T-helper 1 cell treated with Interleukin-12 subunit alpha and Interleukin-12 subunit beta and Interleukin-4 antibody, amounts not matched to agents 30 ng/mL and 1 ng/mL, for 36 hours (primary cell): ENCODE measurements around the gene GSE1. TPM values are rescaled to one million over a fixed set of nuclear protein-coding genes. Genes with fewer than 3 reads are reported as not detected.

Source experiments
- intact Hi-C: fragments of 100-400 bp; cut with micrococcal nuclease; formaldehyde crosslinking; loops from one replicate; pipeline ENCODE4 v1.15.1; 2024
- total RNA-seq: library from RNA; stranded (reverse); gene quantifications from 2 replicates; pipeline ENCODE4 v1.2.3, GENCODE V29; 2022

Gene GSE1
- total RNA-seq, 1 donor from 2014 or later = 30.2 TPM

DNA sequence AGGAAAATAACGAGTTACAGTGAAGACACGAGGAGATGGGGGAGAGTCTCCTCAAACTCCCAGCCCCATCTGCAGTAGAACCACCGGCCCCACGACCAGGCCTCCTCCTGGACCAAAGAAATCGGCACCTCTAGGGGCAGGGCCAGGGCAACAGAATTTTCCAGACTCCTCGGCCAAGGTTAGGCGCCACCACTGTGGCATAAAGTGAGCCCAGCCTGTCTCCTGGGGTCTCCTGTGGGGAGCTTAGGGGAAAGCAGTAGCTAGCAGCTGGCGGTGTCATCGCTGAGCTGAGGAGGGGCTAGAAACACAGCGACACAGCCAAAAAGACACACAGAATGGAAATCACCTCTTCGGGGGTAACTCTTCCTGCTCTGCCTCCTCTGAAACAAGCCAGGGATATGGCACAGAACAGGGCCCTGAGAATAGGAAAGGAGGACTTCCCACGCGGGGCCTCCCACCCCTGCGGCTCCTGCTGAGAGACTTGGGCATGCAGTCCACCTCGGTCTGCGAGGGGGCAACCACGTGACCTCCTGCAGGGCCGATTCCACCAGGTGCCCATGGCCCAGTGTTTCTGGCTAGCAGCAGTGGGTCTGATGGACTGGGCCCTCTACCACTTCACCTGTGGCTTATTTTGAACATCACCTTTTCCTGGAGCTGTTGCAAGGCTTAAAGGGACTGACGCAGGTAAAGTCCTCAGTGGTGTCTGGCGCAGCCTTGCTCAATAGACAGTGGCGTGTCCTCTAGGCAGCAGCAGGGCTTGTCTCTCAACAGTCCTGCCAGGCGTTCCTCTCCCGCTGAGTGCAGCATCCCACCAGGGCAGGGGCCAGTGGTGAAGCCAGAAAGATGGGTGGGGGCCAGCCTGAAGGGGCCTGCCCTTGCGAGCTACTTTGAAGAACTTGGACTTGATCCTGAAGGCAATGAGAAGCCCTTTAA is 82.3 kb downstream of the GSE1 start:
- intact Hi-C loops = no loop called here

DNA sequence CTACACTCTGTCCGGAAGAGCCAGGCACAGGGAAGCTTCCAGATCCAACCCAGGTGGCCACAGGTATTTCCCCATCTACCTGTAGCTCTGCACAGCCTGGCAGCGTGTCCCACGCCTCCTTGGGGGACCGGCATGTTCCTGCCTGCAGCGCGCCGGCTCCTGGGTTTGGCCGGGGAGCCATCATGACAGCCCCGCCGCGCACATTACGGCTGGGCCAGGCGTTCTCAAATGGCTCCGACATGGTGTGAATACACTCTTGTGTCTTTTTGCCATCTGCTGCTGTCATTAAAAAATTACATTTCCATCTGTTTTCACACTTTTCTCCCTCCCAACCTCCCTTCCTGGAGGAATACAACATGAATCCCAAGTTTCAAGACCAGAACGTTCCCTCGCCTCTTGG is 83.7 kb downstream of the GSE1 start:
- intact Hi-C loops = no loop called here

DNA sequence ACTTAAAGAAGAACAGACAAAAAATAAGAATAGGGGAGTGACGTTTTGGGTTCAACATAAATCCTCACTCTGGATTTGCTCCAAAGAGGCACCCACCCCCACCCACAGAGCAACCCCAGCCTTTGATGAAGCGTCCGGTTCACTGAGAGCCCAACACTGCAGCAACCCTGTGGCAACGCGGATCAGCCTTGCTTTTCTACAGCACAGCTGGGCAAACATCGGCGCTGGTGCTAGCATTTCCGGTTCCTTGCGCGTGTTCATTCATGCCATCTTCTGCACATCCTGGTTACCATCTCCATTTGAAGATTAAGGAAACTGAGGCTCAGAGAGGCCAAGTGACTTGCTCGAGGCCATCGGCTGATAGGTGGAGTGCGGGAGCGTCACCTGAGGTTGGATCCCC is 84.3 kb downstream of the GSE1 start:
- intact Hi-C loops = no loop called here

GRCh38 chr16:85698459-85698891 is 85.4 kb downstream of the GSE1 start:
- intact Hi-C loops = no loop called here

DNA sequence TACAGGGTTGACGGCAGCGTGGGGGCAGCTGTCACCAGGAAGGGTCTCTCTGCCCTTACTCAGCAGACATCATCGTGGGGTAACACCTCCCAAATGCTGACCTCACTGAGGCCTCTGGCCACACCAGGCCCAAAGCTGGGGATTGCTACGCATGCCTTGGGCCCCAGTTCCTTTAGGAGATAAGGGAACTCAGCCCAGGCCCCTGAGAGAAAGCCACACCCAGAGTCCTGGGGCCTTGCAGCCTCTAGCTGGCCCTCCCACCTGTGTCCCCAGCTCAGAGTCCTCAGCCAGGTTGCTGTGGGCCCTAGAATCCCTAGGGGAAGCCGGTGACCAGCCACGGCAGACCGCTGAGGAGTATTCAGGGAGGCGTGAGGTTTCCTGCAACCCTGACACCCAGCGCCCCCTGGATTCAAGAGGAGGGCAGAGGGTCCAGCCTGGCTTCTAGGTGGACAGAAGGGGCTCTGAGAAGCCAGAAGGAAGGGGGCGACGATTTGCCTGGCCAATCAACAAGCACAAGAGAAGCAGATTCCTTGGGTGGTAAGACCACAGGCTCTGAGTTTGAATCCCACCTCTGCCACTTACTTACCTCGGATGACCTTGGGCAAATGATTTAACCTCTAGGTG is 85.9 kb downstream of the GSE1 start:
- intact Hi-C loops = no loop called here

DNA sequence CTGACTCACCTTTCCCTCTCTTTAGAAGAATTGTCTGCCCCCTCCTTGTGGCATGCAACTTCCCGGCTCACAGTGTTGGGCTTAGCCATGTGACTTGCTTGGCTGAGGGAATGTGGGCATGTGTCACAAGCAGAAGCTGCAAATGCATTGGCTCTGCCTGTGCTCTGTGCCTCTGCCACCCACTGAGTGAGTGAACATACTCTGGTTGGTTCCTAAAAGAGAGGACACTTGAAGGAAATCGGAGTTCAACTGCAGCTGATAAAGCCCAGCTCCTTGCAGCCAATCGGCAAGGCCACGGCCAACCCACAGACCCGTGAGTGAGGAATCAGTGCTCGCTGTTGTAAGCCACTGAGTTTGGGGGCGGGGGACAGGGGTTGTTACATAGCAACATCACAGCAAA is 86.5 kb downstream of the GSE1 start:
- intact Hi-C loops = no loop called here

DNA sequence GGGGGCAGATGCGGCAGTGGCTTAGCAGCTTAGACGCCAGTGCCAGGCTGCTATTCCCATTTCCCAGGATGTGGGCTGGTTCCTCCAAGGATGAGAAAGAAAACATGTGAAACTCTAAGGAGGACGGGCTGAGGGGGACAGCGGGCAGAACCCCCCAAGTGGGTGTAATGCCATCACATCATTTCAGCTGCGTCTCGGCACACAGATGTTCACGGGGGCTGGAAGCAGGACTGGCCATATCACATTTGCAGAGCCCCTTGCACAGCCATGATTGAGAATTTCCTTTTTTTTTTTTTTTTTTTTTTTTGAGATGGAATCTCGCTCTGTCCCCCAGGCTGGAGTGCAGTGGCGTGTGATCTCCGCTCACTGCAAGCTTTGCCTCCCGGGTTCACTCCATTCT is 90.9 kb downstream of the GSE1 start:
- intact Hi-C loops = no loop called here

DNA sequence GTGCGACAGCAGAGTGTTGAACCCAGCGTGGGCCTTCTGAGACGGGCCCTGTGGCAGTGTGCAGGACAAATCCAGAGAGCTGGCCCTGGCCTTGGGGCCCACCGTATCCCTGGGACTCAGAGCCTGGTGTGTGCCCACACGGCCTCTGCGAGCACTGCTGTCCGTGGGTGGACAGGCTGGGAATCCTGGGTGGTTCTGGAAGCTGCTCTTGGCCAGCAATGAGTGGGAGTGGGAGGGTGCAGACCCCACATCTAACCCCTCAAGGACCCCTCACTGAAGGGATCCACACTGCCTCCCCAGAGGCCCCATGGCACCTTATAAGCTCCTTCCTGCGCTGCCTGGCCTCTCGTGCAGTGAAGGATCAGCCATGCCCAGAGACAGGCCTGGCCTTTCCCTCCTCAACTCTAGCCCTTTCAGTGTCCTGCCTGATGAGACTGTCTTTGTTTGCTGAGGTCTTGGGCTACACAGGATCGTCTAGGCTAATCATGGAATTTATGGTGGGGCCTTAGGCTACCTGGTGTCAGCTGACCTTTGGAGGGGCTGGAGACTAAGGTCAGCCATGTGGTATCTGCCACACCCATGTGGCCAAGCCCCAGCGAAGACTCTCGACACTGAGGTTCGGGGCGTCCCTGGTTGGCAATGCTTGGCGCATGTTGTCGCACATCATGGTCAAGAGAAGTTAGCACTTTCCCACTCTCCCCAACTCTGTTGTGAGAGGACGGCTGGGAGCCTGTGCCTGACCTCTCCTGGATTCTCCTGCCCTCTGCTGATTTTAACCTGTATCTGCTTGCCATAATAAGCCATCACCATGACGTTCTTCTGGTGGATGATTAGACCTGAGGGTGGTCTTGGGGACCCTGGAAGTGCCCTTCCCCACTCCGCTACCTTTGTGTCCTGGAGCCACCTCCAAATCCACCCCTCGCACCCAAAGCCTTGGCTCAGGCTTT is 92.1 kb downstream of the GSE1 start:
- intact Hi-C loops = no loop called here

GRCh38 chr16:85706449-85707034 is 93.4 kb downstream of the GSE1 start:
- intact Hi-C loops = no loop called here

DNA sequence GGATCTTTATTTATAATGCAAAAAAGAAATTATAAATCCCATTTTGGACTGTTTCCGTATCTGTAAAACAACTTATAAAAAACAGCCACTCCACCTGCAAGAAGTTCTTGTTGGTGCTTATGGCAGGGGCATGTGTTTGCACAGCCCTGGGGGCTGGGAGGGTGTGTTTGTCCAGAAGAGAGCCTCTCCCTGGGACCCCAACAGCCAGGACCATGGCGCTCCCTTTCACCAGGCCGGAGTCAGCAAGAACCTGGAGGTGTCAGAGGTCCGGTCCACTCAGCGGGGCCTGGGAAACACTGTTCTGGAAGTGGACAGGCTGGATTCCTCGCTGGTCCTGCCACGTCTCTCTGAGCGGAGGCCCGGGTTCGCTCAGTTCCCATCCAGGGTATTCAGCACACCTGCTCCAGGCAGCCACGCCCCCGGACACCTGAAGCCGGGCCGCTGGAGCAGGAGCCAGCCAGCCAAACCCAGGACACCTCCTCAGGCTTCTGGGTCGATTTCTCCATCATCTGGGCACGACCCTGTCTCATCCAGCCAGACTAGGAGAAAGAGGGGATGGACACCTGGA is 94.5 kb downstream of the GSE1 start:
- intact Hi-C loops = no loop called here

GRCh38 chr16:85708338-85708737 is 95.2 kb downstream of the GSE1 start:
- intact Hi-C loops = no loop called here

DNA sequence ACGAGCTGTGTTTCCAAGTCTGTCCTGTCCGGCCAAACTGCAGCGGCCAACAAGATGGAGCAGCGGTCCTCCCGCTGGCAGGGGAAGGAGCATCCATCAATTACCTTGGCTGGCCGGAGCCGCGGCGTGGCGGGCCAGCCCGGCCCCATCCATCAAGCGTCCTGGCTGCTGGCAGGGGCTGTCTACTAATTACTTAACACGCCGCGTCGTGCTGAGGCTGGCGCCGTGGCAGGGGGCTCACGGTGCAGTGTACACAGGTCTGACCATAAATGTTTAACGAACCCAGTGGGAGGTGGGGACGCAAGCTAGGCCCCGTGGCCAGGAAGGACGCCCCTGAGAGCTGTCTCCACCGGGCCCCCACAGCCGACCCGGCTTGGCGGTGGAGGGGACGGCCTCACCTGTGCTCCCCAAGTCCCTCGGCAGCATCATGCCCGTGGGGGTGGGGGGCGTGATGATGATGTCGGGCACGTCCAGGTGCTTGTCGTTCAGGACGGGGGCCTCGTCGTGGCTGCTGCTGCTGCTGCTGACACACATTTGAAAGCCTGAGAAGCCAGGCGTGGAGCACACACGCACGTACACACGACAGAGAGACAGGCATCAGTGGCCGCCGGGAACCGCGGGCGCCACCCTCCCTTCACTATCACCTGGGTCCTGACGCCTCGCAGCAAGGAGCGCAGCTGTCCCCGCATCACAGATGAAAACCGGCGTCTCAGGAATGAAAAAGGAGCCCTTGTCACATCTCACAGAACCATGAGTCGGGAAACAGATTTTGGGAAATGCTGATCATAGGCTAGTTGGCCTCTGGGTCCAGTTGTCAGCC is 96.9 kb downstream of the GSE1 start:
- intact Hi-C loops = no loop called here

DNA sequence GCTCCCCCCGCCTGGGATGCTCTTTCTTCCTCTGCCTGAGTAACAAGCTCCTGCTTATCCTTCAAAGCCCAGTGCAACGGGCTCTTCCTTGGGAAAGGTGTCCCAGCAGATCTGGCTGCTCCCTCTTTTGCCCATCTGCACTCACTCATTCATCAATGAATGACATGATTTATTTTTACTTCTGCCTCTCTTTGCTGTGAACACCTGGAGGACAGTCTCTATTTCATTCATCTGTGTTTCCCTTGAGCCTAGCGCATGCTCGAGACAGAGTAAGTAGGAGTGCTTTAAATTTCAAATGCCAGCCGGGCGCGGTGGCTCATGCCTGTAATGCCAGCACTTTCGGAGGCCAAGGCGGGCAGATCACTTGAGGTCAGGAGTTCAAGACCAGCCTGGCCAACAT is 97.6 kb downstream of the GSE1 start:
- intact Hi-C loops = no loop called here

DNA sequence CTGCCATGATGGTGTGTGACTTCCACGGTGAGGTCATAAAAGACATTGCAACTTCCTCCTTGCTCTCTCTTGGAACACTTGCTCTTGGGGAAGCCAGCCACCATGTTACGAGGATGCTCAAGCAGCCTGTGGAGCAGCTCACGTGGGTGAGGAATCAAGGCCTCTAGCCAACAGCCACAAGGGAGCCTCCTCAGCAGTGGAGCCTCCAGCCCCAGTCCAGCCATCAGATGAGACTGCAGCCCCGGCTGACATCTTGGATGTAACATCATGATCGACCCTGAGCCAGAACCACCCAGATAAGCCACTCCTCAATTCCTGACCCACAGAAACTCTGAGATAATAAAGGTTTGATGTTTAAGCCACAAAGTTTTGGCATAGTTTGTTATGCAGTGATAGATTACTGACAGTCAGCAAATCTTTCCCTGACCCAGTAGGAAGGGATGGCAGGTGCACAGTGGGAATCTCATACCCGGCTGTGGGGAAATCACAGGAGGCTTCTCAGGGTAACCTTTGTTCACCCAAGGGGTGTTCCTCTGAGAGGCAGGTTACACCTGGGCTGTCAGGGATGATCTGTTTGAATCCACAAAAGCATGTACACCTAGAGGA is 99.0 kb downstream of the GSE1 start:
- intact Hi-C loops = no loop called here

DNA sequence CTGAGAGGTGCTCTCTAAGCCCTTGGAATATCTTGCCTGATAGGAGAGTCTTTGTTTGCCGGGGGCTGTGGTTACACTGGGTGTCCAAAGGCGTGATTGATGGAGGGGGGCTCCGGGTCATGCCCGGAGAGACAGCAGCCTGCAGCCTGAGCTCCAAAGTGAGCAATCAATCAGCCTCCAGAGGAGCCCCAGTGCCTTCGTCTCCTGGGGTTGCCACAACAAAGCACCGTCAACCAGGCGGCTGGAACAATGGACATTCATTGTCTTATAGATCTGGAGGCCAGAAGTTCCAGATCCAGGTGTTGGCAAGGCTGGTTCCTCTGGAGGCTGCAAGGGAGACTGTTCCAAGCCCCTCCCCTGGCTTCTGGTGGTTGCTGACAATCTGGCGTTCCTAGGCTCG is 99.7 kb downstream of the GSE1 start:
- intact Hi-C loops = no loop called here

DNA sequence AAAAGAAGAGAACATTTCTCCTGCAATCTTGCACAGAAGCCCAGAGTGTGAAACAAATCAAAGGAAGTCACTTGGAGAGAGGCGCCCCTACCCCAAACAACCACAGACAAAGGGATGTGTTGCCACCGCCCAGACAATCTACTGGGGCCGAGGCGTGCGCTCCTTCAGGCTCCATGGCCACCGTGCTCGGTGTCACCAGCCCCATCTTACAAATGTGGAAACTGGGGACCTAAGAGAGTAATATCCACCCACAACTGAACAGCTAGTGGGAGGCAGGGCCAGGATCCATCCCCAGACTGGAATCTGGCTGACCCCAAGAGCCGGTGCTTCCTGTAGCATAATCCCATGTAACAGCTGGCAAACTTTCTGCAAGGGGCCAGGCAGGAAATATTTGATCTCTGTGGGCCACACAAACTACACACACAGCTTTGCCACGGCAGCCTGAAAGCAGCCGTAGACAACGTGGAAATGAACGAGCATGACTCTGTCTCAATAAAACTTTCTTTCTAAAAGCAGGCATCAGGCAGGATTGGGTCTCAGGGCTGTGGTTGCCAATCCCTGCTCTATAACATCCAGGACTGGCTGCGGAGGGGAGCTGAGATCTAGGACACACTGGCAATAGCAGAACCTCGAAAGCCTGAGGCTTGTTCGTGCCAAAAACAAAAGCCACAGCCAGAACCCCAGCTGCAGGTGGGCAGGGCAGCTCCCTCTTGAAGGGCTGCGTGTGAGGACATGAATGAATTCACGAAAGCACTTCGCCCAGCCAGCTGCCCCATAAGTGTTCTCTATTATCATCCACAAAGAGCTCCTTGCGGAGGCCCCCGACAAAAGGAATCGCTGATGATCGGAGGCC is 102.3 kb downstream of the GSE1 start:
- intact Hi-C loops = loop anchor here (5.0 kb wide), 1 partner anchor 413 kb away; no protein-coding TSS in a partner anchor

GRCh38 chr16:85716022-85716679 is 103.0 kb downstream of the GSE1 start:
- intact Hi-C loops = loop anchor here (5.0 kb wide), 1 partner anchor 414 kb away; no protein-coding TSS in a partner anchor

GRCh38 chr16:85716680-85717038 is 103.5 kb downstream of the GSE1 start:
- intact Hi-C loops = loop anchor here (5.0 kb wide), 1 partner anchor 414 kb away; no protein-coding TSS in a partner anchor
